MG63 (cell line): ENCODE measurements around the gene CDCA7. TPM values are rescaled to one million over a fixed set of nuclear protein-coding genes. Genes with fewer than 3 reads are reported as not detected.
"Not testable (repeated sequence)": the region's sequence is repeated elsewhere in the genome, so short reads cannot be mapped to it uniquely, and the experiment has no call there.

ENCODE experiments used
- DNase-seq: peaks from one replicate; pipeline ENCODE4 v3.0.0-alpha.2; 2020
- H3K27me3 ChIP-seq: fragments of 250-450 bp; sonication (Bioruptor Pico); 2 replicates; pipeline ENCODE4 v1.5.1; 2020; ENCODE audit warnings: mild to moderate bottlenecking, moderate library complexity
- H3K36me3 ChIP-seq: fragments of 250-450 bp; sonication (Bioruptor Pico); 2 replicates; pipeline ENCODE4 v1.5.1; 2020; ENCODE audit warnings: mild to moderate bottlenecking, moderate library complexity
- H3K4me3 ChIP-seq: fragments of 250-450 bp; sonication (Bioruptor Pico); 2 replicates; pipeline ENCODE4 v1.5.1; 2020; ENCODE audit warnings: mild to moderate bottlenecking, moderate library complexity
- H3K9me3 ChIP-seq: fragments of 250-450 bp; sonication (Bioruptor Pico); 2 replicates; pipeline ENCODE4 v1.5.1; 2020; ENCODE audit warnings: mild to moderate bottlenecking, moderate library complexity
- total RNA-seq: library from RNA; depleted of rRNA; stranded (reverse); fragments of >200 nt; shearing (Covaris generic); gene quantifications from 2 replicates; pipeline ENCODE4 v1.2.3, GENCODE V29; 2014; ENCODE audit warnings: low replicate concordance

Gene CDCA7
- total RNA-seq, 1 experiment from 2014 or later, result 18.6 TPM

DNA sequence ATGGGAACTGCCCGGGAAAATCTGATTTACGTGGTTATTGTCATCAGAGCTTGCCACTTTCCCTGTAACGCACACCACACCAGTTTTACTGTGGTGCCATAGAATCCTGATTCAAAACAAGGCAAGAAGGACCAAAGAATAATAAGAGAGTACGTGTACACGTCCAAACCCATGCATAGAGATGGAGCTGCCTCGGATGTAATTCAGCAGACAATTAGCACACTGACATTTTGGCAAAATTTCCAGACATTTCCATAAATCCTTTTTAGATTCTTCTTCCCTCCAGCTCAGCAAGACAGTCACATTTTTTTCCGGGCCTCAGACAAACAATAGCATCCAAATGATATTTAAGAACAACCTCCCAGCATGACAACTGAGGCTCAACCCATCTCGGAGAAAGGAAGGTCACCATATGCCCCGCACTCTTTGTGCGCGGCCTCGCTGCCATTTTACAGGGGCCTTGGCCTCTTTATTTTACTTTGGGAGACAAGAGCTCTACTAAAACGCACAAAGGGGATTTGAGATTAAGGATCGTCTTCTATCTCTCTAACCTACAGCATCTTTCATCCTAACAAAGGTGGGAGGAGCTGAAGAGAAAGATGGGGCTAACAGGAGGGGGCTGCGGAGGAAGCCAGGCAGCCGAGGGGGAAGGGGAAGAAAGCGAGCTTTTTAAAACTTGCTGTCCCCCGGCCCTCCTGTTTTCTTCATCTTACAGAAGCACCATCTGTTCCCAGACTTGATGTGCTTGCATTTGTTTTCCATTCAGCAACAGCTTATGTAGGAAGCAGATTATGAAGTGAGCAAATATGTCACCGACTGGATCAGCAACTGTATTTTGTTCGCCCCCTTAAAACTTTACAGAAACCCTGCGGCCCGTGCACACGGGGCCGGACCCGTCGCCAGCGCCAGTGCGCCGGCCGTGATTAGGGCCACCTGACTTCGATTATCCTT lies 61.0 kb downstream of the CDCA7 start:
- Histone ChIP-seq H3K4me3 (no peak overlapping the region), H3K36me3 (no peaks in the 10 kb centered on the region), H3K9me3 (no peaks in the 10 kb centered on the region), H3K27me3 (peaks cover 2% of the 10 kb centered on the region; the same call in 1 of the 2 replicates)
- no peak for DNase-seq

DNA sequence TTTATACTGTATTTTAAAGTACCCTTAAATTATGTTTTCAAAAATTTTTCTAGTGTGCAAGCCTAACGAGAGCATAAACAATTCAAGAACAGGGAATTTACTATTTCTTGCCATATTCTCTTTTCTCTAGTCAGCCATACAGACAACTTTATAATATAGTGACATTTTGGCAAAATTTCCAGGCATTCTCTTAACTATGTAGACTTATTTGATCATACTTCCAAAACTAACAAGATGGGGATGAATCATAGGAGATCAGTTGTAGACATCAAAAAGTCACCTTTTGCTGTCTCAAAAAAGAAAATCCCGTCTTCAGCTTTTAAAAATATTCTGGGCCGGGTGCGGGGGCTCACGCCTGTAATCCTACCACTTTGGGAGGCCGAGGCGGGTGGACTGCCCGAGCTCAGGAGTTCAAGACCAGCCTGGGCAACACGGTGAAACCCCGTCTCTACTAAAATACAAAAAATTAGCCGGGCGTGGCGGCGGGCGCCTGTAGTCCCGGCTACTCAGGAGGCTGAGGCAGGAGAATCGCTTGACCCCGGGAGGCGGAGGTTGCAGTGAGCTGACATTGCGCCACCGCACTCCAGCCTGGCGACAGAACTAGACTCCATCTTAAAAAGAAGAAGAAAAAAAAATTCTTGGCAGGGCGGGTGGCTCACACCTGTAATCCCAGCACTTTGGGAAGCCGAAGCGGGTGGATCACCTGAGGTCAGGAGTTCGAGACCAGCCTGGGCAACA lies 61.9 kb downstream of the CDCA7 start:
- H3K36me3 ChIP-seq, H3K9me3 ChIP-seq, H3K4me3 ChIP-seq, DNase-seq, H3K27me3 ChIP-seq: not testable (repeated sequence)

DNA sequence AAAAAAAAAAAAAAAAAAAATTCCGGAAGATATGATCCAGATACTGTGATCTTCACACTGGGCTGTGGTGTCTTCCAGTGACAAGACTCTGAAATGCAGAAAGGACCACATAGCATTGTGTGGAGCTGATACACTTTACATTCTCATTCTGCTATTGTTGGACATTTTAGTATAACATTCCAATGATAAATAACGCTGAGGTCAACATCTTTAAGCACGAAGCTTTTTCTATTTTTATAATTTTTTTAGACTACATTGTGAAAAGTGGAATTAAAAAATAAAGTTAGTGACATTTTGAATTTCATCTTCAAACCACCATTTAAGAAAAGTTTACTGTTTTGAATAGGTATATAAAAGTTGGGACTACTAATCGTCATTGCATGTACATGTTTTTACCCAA lies 62.7 kb downstream of the CDCA7 start:
- H3K27me3 ChIP-seq, result peaks cover 2% of the 10 kb centered on the region; the same call in 1 of the 2 replicates
- no peak for DNase-seq
- no peaks in the 10 kb centered on the region for H3K9me3 ChIP-seq
- no peak overlapping the region for H3K4me3 ChIP-seq
- H3K36me3 ChIP-seq, result no peaks in the 10 kb centered on the region

DNA sequence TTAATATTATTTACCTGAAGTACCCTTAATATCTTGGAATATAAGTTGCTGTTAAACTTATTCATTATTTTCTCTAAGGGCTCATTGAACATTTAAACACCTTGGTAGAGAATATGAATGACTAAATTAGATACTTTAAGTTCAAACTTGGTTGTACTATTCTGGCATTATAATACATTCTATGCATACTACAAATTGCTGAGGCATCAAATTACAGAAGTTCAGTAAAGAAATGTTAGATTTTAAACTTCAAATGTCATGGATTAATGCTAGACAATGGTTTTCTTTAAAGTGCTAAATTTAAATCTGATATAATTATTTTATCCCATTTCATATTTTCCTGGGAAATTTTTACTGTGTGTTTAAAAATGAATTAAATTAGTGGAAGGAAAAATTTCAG lies 63.1 kb downstream of the CDCA7 start:
- H3K27me3 ChIP-seq, result peaks cover 2% of the 10 kb centered on the region; the same call in 1 of the 2 replicates
- no peak for DNase-seq
- H3K4me3 ChIP-seq, result no peak overlapping the region
- H3K36me3 ChIP-seq, result no peaks in the 10 kb centered on the region
- no peaks in the 10 kb centered on the region for H3K9me3 ChIP-seq
